ENCODE data around the gene FAM163A. TPM values are rescaled to one million over a fixed set of nuclear protein-coding genes. Genes with fewer than 3 reads are reported as not detected.

The FAM163A gene
- total and polyA plus RNA-seq, 9 of the 15 experiments (the other 6 are each of a cell fraction or from before 2014, with no cell fraction given), result not detected

DNA sequence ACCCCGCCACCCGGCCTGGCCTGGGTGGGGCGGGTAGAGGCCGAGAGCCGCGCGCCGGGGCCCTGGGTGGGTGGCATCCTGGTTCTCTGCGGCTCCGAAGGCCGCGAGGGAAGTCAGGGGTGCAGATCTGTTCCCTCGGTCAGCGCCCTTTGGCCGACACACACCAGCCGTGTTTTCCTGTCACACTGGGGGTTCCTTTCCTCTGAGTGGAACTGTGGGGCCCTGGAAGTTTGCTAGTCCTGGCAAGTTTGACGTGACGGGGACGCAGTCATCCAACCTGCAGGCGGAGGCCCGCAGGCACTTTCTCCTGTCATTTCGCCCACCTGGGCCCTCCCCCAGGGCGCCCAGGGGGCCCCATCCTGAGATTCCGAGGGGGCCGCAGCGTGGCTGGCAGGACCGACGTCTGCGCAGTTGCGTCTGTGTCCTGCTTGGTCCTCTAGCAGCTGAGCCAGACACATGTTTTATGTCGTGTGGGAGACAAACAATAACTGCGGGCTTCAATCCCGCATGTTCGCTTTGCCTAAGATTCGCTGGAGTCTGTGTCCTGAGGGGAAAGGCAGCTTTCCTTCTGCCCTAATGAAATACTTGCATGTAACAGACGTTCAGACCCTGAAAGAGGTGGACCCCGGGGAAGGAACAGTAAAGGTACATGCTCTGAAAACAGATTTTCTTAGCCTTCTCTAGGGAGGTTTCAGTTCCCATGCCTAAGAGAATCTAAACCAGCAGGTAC is 1.5 kb downstream of the FAM163A start:
- FAIRE-seq (no peak), ATAC-seq (no peak), DNase-seq (ENCODE audit: extremely low read depth in 1 of 4, low spot score in 3 of 4) (no peak)
- H3K9ac ChIP-seq (ENCODE audit: insufficient read depth in 1 of 2, low read depth in 2 of 2, low read length in 2 of 2), result no peak overlapping the region
- no TSS peak for BruUV-seq (replicated peaks)
- no peaks in the 10 kb centered on the region for H3K36me3 ChIP-seq (ENCODE audit: control insufficient read depth, insufficient read depth, low read length)
- no peaks in the 10 kb centered on the region for H4K20me1 ChIP-seq (replicated peaks; ENCODE audit: control insufficient read depth, insufficient read depth, low read length)
- TF ChIP-seq PRPF4 (IDR thresholded peaks at IDR 0.05; ENCODE audit: insufficient read depth, low read depth, low read length, poor library complexity, severe bottlenecking), result no peak
- no peak for TF ChIP-seq GTF2E2 (tag; IDR thresholded peaks at IDR 0.05)
- TF ChIP-seq TAF9B (IDR thresholded peaks at IDR 0.05; ENCODE audit: partially characterized antibody), result no peak
- TF ChIP-seq, protein P1, sequence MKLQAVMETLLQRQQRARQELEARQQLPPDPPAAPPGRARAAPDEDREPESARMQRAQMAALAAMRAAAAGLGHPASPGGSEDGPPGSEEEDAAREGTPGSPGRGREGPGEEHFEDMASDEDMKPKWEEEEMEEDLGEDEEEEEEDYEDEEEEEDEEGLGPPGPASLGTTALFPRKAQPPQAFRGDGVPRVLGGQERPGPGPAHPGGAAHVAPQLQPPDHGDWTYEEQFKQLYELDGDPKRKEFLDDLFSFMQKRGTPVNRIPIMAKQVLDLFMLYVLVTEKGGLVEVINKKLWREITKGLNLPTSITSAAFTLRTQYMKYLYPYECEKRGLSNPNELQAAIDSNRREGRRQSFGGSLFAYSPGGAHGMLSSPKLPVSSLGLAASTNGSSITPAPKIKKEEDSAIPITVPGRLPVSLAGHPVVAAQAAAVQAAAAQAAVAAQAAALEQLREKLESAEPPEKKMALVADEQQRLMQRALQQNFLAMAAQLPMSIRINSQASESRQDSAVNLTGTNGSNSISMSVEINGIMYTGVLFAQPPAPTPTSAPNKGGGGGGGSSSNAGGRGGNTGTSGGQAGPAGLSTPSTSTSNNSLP (IDR thresholded peaks at IDR 0.05; ENCODE audit: borderline replicate concordance, low read depth, low read length), result no peak
- no peak for TF ChIP-seq SAFB2 (IDR thresholded peaks at IDR 0.05; ENCODE audit: borderline replicate concordance, low read depth, low read length, severe bottlenecking)
- TF ChIP-seq DPF2 (IDR thresholded peaks at IDR 0.05), result no peak
- no peak for TF ChIP-seq ETS2 (tag; IDR thresholded peaks at IDR 0.05; ENCODE audit: borderline replicate concordance, poor library complexity, severe bottlenecking)
- no peak for TF ChIP-seq NR4A1 (CRISPR knock-in tag; IDR thresholded peaks at IDR 0.05)
- no peak for TF ChIP-seq NR4A1 (tag; IDR thresholded peaks at IDR 0.05)
- TF ChIP-seq, protein P2, sequence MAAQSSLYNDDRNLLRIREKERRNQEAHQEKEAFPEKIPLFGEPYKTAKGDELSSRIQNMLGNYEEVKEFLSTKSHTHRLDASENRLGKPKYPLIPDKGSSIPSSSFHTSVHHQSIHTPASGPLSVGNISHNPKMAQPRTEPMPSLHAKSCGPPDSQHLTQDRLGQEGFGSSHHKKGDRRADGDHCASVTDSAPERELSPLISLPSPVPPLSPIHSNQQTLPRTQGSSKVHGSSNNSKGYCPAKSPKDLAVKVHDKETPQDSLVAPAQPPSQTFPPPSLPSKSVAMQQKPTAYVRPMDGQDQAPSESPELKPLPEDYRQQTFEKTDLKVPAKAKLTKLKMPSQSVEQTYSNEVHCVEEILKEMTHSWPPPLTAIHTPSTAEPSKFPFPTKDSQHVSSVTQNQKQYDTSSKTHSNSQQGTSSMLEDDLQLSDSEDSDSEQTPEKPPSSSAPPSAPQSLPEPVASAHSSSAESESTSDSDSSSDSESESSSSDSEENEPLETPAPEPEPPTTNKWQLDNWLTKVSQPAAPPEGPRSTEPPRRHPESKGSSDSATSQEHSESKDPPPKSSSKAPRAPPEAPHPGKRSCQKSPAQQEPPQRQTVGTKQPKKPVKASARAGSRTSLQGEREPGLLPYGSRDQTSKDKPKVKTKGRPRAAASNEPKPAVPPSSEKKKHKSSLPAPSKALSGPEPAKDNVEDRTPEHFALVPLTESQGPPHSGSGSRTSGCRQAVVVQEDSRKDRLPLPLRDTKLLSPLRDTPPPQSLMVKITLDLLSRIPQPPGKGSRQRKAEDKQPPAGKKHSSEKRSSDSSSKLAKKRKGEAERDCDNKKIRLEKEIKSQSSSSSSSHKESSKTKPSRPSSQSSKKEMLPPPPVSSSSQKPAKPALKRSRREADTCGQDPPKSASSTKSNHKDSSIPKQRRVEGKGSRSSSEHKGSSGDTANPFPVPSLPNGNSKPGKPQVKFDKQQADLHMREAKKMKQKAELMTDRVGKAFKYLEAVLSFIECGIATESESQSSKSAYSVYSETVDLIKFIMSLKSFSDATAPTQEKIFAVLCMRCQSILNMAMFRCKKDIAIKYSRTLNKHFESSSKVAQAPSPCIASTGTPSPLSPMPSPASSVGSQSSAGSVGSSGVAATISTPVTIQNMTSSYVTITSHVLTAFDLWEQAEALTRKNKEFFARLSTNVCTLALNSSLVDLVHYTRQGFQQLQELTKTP (IDR thresholded peaks at IDR 0.05; ENCODE audit: low read depth in 1 of 2, partially characterized antibody in 2 of 2), result no peak
- TF ChIP-seq MYC (IDR thresholded peaks at IDR 0.05; ENCODE audit: low read depth, low read length), result no peak
- no peak for TF ChIP-seq MYC (CRISPR knock-in tag; IDR thresholded peaks at IDR 0.05; ENCODE audit: borderline replicate concordance, low read depth)
- no peak for TF ChIP-seq SMAD3 (CRISPR knock-in tag; conservative IDR thresholded peaks at IDR 0.05)
- intact Hi-C loops (cut with micrococcal nuclease) (no loop called here), in situ Hi-C loops (cut with MboI) (no loop called here)
- H3K79me2 ChIP-seq (ENCODE audit: control insufficient read depth, insufficient read depth, low read length), result no peaks in the 10 kb centered on the region
- ChIA-PET POLR2A (interaction anchor here (0.6 kb wide), 1 partner anchor 895 kb away, joined by 3 read pairs; no protein-coding TSS in a partner anchor), CTCF (ENCODE audit: low intra/inter-chr PET ratio) (no interaction called here)
- no peak overlapping the region for H3K4me2 ChIP-seq (ENCODE audit: insufficient read depth, low read length)
- H3K9me3 ChIP-seq (replicated peaks; ENCODE audit: control insufficient read depth, insufficient read depth, low read depth, low read length), result no peaks in the 10 kb centered on the region
- H3K27me3 ChIP-seq (ENCODE audit: control insufficient read depth in 2 of 2, insufficient read depth in 2 of 2, low read length in 2 of 2), result peaks cover 42 to 45% of the 10 kb centered on the region in 2 experiments
- 11% methylated on average over 37 of the region's 37 CpGs for WGBS (ENCODE audit: insufficient coverage, low coverage, missing lambda C conversion rate)
- no peaks in the 10 kb centered on the region for H3K9me1 ChIP-seq (ENCODE audit: control insufficient read depth, insufficient read depth, low read length)
- no peak overlapping the region for H2AFZ ChIP-seq (ENCODE audit: low read depth, low read length)
- H3K4me1 ChIP-seq (replicated peaks in 1 of 2; ENCODE audit: control insufficient read depth in 2 of 2, insufficient read depth in 2 of 2, low read length in 2 of 2), result peaks cover 0 to 15% of the 10 kb centered on the region in 2 experiments; a peak in 1 of 5 replicates
- H3K27ac ChIP-seq (ENCODE audit: extremely low read depth, low read depth, low read length), result no peak overlapping the region
- no peak overlapping the region for H3K4me3 ChIP-seq
